HG02885 (cell line): Measurements from ENCODE around the gene RASSF4.

ENCODE experiments used
- ATAC-seq: cut with Tn5 transposase; IDR thresholded peaks from one replicate; pipeline ENCODE4 v1.9.1; 2021; ENCODE audit warnings: mild to moderate bottlenecking; ENCODE audit not compliant: unreplicated experiment, poor library complexity

Gene RASSF4

GRCh38 chr10:44926751-44927351, 32.8 kb upstream of the RASSF4 start:
- ATAC-seq, result no peak

- no peak for ATAC-seq
Measured at GRCh38 chr10:44927352-44927751, 32.2 kb upstream of the RASSF4 start.

GRCh38 chr10:44928462-44928861, 31.1 kb upstream of the RASSF4 start:
- ATAC-seq, result no peak

- ATAC-seq, result no peak
Measured at GRCh38 chr10:44929356-44930255, 30.0 kb upstream of the RASSF4 start.

GRCh38 chr10:44930904-44931620, 28.5 kb upstream of the RASSF4 start:
- no peak for ATAC-seq

GRCh38 chr10:44931621-44932516, 27.7 kb upstream of the RASSF4 start:
- no peak for ATAC-seq

- peak; percentile 98 for ATAC-seq
Measured at GRCh38 chr10:44932517-44933450, 26.8 kb upstream of the RASSF4 start.

- no peak for ATAC-seq
Measured at GRCh38 chr10:44933451-44934321, 25.9 kb upstream of the RASSF4 start.

- no peak for ATAC-seq
Measured at GRCh38 chr10:44934416-44935200, 25.0 kb upstream of the RASSF4 start.

- ATAC-seq, result no peak
Measured at GRCh38 chr10:44935201-44935965, 24.2 kb upstream of the RASSF4 start.

GRCh38 chr10:44935966-44936295, 23.7 kb upstream of the RASSF4 start:
- ATAC-seq, result no peak

GRCh38 chr10:44936314-44936975, 23.2 kb upstream of the RASSF4 start:
- no peak for ATAC-seq

GRCh38 chr10:44937196-44938005, 22.2 kb upstream of the RASSF4 start:
- no peak for ATAC-seq

- ATAC-seq, result no peak
Measured at GRCh38 chr10:44938956-44939355, 20.6 kb upstream of the RASSF4 start.

- no peak for ATAC-seq
Measured at GRCh38 chr10:44939691-44940401, 19.8 kb upstream of the RASSF4 start.
